Adrenal gland (tissue), 5 donors: ENCODE data around the gene CRIP1.

Source experiments
- CTCF ChIP-seq, 6 experiments: fragments of 450-650 bp in 4 of 6; fragments of 200-600 bp in 2 of 6; sonication (generic) in 1 of 6; IDR thresholded peaks; 1 replicate in 5 of 6; 2 replicates in 1 of 6; pipeline versions ENCODE4 v1.5.1 to v1.8.0; 2016 to 2021; ENCODE audit warnings: antibody characterized with exemption in 6 of 6, mild to moderate bottlenecking in 2 of 6, moderate library complexity in 1 of 6
- POLR2A ChIP-seq, 2 donors: fragments of 450-650 bp; IDR thresholded peaks; one replicate each; pipeline ENCODE4 v1.6.1; 2017; ENCODE audit warnings: antibody characterized with exemption in 2 of 2, mild to moderate bottlenecking in 2 of 2, moderate library complexity in 1 of 2
- donor health status: DM: no; HTN: no; CAD: no.

- TF ChIP-seq CTCF (IDR thresholded peaks at IDR 0.05), result no peak
- no peak for TF ChIP-seq POLR2A (IDR thresholded peaks at IDR 0.05)
Measured at GRCh38 chr14:105468621-105469241, 18.0 kb upstream of the CRIP1 start.
